HG03045 (cell line): ENCODE results near the gene HTR2B.
"Not testable (repeated sequence)": the region's sequence is repeated elsewhere in the genome, so short reads cannot be mapped to it uniquely, and the experiment has no call there.

Source experiments
- ATAC-seq: cut with Tn5 transposase; IDR thresholded peaks from one replicate; pipeline ENCODE4 v1.9.1; 2021; ENCODE audit warnings: mild to moderate bottlenecking, moderate library complexity; ENCODE audit not compliant: unreplicated experiment

The HTR2B gene

DNA sequence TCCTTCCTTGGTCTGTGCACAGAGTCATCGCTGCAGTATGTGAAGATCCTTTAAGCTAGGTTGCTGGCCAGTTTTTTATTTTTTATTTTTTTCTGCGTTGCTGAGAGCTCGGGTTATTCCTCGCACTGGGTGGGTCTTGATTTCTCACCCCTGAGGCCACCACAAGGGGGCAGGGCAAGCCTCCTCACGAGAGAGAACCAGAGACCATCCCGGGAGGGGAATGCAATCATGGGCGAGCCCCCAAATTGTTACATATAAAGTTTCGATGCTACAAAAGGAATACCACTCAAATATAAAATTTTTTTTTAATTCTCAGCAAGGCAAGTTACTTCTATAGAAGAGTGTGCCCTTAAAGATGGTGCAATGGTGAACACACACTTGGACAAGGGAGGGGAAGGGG, 24.9 kb downstream of the HTR2B start:
- no peak for ATAC-seq

DNA sequence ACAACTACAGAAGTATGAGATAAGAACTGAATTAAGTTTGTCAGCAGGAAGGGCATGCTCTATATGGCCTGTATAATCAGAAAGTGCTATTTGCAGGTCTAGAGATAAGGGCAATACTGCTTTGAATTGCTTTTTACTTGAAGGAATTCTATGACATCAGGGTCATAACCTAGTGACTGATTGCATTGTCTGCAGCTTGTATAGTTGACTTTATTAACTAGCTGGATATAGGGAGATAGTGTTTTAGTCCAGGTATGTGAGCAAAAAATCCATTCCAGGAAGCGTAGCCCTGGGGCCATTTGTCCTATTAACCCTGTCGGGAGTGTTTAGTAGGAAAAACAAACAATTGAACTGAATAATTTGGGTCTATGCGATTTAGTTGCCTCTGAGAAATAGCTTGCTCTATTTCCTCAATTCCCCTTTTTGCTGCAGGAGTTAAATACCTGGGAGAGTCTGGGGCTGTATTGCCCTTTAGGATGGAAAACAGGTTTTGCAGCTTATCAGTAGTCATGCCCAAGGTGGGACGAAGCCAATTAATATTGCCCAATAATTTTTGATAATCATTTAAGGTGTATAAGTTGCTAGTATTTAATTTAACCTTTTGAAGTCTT, 30.0 kb downstream of the HTR2B start:
- no peak for ATAC-seq

DNA sequence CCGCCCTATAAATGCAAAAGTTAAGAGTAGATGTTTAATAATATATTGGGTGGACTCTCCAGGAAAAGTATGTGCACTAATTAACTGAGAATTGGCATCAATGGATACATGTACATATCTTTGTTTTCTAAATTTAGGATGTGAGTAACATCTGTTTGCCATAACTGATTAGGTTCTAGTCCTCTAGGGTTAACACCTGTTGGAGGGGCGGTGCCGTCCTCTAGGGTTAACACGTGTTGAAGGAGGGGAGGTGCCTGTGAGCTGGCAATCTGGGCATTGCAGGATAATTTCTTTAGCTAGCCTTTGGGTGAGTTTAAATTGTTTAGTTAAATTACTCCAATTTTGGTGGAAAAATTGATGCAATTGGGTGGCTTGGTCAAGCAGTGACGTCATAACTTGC, 30.9 kb downstream of the HTR2B start:
- no peak for ATAC-seq

- ATAC-seq, result no peak
These were observed 36.1 kb downstream of the HTR2B start for GRCh38 chr2:231088754-231089153.

DNA sequence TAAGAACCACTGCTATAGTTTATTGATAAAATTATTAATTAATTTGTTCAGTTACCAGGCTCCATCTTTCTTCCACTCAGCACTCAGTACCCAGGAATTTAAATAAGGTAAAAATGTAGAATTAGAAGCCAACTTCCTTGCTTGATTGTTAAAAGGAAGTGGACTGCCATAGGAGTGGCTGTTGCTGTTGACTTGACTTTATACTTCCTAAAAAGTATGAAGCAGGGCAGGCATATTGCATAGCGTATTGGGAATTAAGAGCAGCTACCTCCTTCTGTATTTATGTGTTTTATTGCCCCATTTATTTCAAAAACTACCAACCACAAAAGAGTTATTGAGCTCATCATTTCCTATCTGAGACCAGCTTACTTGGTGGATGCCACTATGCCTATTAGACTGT, 40.3 kb downstream of the HTR2B start:
- ATAC-seq, result no peak

DNA sequence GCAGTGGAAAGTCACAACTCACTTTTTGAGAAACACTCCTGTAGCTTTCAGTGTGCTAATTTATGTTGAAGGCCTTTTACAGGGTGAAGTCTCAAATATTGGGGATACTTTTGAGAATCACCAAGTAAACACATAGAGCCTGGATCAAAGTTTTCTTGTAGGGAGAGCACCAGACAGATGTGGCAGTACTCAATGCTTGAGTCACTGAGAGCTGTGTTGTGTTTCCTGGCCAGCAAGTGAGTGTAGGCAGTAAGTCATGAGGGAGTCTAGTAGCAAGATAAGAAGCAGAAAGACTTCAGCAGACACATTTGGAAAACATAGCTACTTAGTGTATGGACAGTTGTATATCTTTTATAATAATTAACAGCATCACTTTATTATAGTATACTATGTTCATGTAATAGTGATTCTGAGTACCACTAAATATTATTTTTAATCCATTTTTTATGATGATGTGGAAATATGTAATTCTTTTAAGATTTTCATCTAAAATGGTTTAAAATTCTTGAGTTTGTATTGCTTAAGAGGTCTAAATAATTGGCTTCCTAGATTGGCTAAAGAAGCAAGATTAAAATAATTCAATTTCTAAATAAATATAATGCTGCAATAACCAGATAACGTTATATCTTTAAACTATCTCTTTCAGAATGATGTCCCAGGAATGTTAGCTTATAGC, 55.3 kb downstream of the HTR2B start:
- ATAC-seq, result no peak

- no peak for ATAC-seq
These were observed 56.2 kb downstream of the HTR2B start for GRCh38 chr2:231068525-231069222.

- ATAC-seq, result not testable (repeated sequence)
These were observed 57.3 kb downstream of the HTR2B start for GRCh38 chr2:231067531-231067930.

DNA sequence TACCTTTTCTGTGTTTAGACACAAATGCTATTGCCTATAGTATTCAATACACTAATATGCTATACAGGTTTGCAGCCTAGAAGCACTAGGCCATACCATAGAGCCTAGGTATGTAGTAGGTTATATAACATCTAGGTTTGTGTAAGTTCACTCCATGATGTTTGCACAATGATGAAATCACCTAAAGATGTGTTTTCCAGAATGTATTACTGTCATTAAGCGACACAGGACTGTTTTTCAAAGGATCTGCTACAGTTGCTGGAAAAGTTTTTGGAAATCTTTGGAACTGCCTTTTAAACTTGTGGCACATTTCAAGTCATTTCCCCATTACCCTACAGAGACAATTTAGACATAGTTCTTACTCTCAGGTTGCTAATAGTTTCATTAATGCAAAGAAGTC, 58.9 kb downstream of the HTR2B start:
- no peak for ATAC-seq

DNA sequence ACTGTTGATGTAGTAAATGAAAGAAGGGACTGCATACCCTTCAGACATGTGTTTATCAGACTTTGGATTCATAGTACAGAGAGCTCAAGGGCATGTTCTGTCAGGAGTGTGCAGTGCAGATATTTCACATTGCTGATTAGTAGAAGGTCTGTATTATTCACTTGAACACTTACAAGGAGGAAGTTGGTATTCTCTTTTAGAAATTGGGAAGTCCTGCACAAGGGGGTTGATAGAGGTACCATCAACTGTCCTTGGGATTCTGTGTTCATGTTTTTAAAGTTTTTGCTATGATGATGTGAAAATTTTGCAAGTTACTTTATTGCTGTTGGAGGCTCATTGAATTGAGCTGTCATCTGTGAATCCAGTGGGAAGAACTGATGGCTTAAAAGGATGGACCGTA, 61.5 kb downstream of the HTR2B start:
- no peak for ATAC-seq

DNA sequence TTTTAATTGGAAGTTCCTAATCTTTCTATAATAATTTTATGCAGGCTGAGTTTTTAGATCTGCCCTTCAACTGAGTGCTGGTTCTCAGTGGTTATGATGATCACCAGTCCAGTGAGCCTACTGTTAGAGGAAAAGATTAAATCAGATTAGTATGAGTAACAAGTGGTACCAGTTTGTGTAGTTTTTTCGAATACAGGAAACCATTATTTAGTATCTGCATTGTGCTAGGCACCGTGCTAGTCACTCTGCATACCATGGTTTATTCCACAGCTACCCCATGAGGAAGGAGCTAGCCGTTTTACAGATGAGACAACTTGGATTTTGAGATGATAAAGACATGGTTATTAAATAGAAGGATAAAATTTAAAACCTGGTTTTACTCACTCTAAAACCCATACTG, 62.1 kb downstream of the HTR2B start:
- ATAC-seq, result no peak

GRCh38 chr2:231059756-231060155, 65.1 kb downstream of the HTR2B start:
- no peak for ATAC-seq

DNA sequence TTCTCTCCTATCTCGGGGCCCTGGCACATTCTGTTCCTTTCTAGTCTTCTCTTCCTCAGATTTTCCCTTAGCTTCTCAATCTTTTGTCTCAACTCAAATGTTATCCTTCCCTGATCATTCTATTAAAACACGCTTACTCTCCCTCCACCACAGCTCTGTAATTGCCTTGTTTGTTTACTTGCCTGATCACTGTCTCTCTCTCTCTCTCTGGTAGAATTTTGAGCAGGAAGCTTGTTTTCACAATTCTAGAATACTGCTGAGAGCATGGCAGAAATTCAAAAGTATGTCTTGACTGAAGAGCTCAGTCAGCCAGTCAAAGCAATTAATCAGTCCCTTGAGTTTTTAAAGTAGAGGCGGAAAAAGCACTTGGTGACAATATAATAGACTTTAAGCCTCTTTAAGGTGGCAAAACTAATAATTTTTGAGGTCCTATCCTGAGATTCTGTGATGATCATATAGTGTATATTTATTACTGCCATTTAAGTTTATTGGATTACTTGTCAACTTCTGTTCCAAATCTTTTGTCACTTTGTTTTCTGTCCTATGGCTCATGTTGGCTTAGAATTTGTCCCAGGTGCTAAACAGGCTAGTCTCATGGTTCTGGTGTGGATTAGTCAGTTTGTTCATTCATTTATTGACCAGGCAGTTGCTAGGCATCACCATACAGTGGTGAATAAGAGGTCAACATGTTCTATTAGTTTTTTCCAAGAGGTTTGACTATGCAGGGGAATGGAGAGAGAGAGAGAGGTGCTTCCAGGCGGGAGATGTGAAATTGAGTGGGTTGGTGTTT, 65.9 kb downstream of the HTR2B start:
- ATAC-seq, result no peak
